ENCODE results near the gene DUSP16.
"Not testable (repeated sequence)": the region's sequence is repeated elsewhere in the genome, so short reads cannot be mapped to it uniquely, and the experiment has no call there.

Gene DUSP16

GRCh38 chr12:12546314-12546772, 16.3 kb downstream of the DUSP16 start:
- DNase-seq (ENCODE audit: low read depth), result no peak

- DNase-seq (ENCODE audit: low read depth), result no peak
These were observed 18.7 kb downstream of the DUSP16 start for GRCh38 chr12:12543959-12544358.

GRCh38 chr12:12542964-12543363, 19.7 kb downstream of the DUSP16 start:
- no peak for DNase-seq (ENCODE audit: low read depth)

- no peak for DNase-seq (ENCODE audit: low read depth)
These were observed 20.4 kb downstream of the DUSP16 start for GRCh38 chr12:12542286-12542685.

GRCh38 chr12:12541782-12542181, 20.9 kb downstream of the DUSP16 start:
- no peak for DNase-seq (ENCODE audit: low read depth)

- no peak for DNase-seq (ENCODE audit: low read depth)
These were observed 22.2 kb downstream of the DUSP16 start for GRCh38 chr12:12540261-12541013.

GRCh38 chr12:12539028-12539810, 23.4 kb downstream of the DUSP16 start:
- no peak for DNase-seq (ENCODE audit: low read depth)

GRCh38 chr12:12538535-12538934, 24.1 kb downstream of the DUSP16 start:
- no peak for DNase-seq (ENCODE audit: low read depth)

- no peak for DNase-seq (ENCODE audit: low read depth)
These were observed 25.2 kb downstream of the DUSP16 start for GRCh38 chr12:12537421-12537820.

- no peak for DNase-seq (ENCODE audit: low read depth)
These were observed 27.7 kb downstream of the DUSP16 start for GRCh38 chr12:12534975-12535374.

- no peak for DNase-seq (ENCODE audit: low read depth)
These were observed 28.3 kb downstream of the DUSP16 start for GRCh38 chr12:12534166-12534866.

- no peak for DNase-seq (ENCODE audit: low read depth)
These were observed 29.3 kb downstream of the DUSP16 start for GRCh38 chr12:12533238-12533829.

GRCh38 chr12:12531194-12531593, 31.5 kb downstream of the DUSP16 start:
- no peak for DNase-seq (ENCODE audit: low read depth)

- no peak for DNase-seq (ENCODE audit: low read depth)
These were observed 32.8 kb downstream of the DUSP16 start for GRCh38 chr12:12529783-12530421.

- DNase-seq (ENCODE audit: low read depth), result no peak
These were observed 34.0 kb downstream of the DUSP16 start for GRCh38 chr12:12528361-12529270.

- DNase-seq (ENCODE audit: low read depth), result no peak
These were observed 34.8 kb downstream of the DUSP16 start for GRCh38 chr12:12527820-12528296.

- DNase-seq (ENCODE audit: low read depth), result no peak
These were observed 38.5 kb downstream of the DUSP16 start for GRCh38 chr12:12524128-12524527.

- no peak for DNase-seq (ENCODE audit: low read depth)
These were observed 39.4 kb downstream of the DUSP16 start for GRCh38 chr12:12523229-12523628.

GRCh38 chr12:12522657-12523056, 40.0 kb downstream of the DUSP16 start:
- not testable (repeated sequence) for DNase-seq (ENCODE audit: low read depth)

GRCh38 chr12:12521888-12522287, 40.8 kb downstream of the DUSP16 start:
- no peak for DNase-seq (ENCODE audit: low read depth)
